PC-3 (cell line): ENCODE data around the gene ERG28. TPM values are rescaled to one million over a fixed set of nuclear protein-coding genes. Genes with fewer than 3 reads are reported as not detected.
"Not testable (repeated sequence)": the region's sequence is repeated elsewhere in the genome, so short reads cannot be mapped to it uniquely, and the experiment has no call there.

Experiments
- ATAC-seq: fragments of 200-7000 bp; cut with Tn5 transposase; 2 replicates; pipeline ENCODE4 v1.9.1; 2020; ENCODE audit warnings: mild to moderate bottlenecking, moderate library complexity
- BruUV-seq: library from RNA; stranded (reverse); fragments of 400-500 nt; replicated peaks from 2 replicates; lab custom pipeline; 2021; lab: Mats Ljungman, UMichigan
- CTCF ChIA-PET: fragments of 300-600 bp; sonication (Branson Sonifier 250); formaldehyde crosslinking; loops from one replicate; lab custom pipeline; 2022; ENCODE audit warnings: antibody characterized with exemption; lab: Charles Lee
- POLR2A ChIA-PET: fragments of 300-600 bp; sonication (Branson Sonifier 250); formaldehyde crosslinking; loops from one replicate; lab custom pipeline; 2022; ENCODE audit warnings: antibody characterized with exemption; ENCODE audit not compliant: unreplicated experiment; lab: Charles Lee
- DNase-seq: peaks from one replicate; pipeline ENCODE4 v3.0.0-alpha.2; 2015
- H2AFZ ChIP-seq: fragments of 300-600 bp; sonication (generic); 2 replicates; pipeline ENCODE4 v1.6.0; 2016; ENCODE audit warnings: antibody characterized with exemption, low read length
- H3F3A ChIP-seq: fragments of 300-600 bp; sonication (generic); one replicate; pipeline ENCODE4 v1.6.0; 2017; ENCODE audit warnings: antibody characterized with exemption, low read length, control low read depth, mild to moderate bottlenecking; ENCODE audit not compliant: unreplicated experiment
- H3K27ac ChIP-seq: fragments of 300-600 bp; sonication (generic); 2 replicates; pipeline ENCODE4 v1.5.1; 2016; ENCODE audit warnings: mild to moderate bottlenecking, low read length
- H3K27me3 ChIP-seq: fragments of 300-600 bp; sonication (generic); 2 replicates; pipeline ENCODE4 v1.6.1; 2016; ENCODE audit warnings: low read length, mixed read lengths
- H3K36me3 ChIP-seq: fragments of 300-600 bp; sonication (generic); 2 replicates; pipeline ENCODE4 v1.6.1; 2016; ENCODE audit warnings: low read depth, mixed run types, low read length, mixed read lengths
- H3K4me1 ChIP-seq: fragments of 300-600 bp; sonication (generic); 2 replicates; pipeline ENCODE4 v1.5.1; 2016; ENCODE audit warnings: low read length; ENCODE audit not compliant: insufficient read depth
- H3K4me2 ChIP-seq: fragments of 300-600 bp; sonication (generic); 2 replicates; pipeline ENCODE4 v1.6.0; 2016; ENCODE audit warnings: low read length
- H3K4me3 ChIP-seq: fragments of 300-600 bp; sonication (generic); 2 replicates; pipeline ENCODE4 v1.5.1; 2016; ENCODE audit warnings: mild to moderate bottlenecking, low read length, mixed read lengths
- H3K79me2 ChIP-seq: fragments of 300-600 bp; sonication (generic); 2 replicates; pipeline ENCODE4 v1.6.1; 2017; ENCODE audit warnings: low read length, mixed read lengths
- H3K9ac ChIP-seq: fragments of 300-600 bp; sonication (generic); 2 replicates; pipeline ENCODE4 v1.6.0; 2016; ENCODE audit warnings: mild to moderate bottlenecking, low read length
- H3K9me2 ChIP-seq: fragments of 300-600 bp; sonication (generic); replicated peaks from 2 replicates; pipeline ENCODE4 v1.6.1; 2016; ENCODE audit warnings: mixed run types, low read length, mixed read lengths
- H3K9me3 ChIP-seq: fragments of 300-600 bp; sonication (generic); 2 replicates; pipeline ENCODE4 v1.6.1; 2016; ENCODE audit warnings: low read length, mixed read lengths
- H4K20me1 ChIP-seq: fragments of 300-600 bp; sonication (generic); 2 replicates; pipeline ENCODE4 v1.6.1; 2016; ENCODE audit warnings: low read length, mixed read lengths
- EZH2 ChIP-seq: fragments of 300-600 bp; sonication (generic); IDR thresholded peaks from one replicate; pipeline ENCODE4 v1.6.1; 2017; ENCODE audit warnings: antibody characterized with exemption, mild to moderate bottlenecking, low read length; ENCODE audit not compliant: unreplicated experiment
- EZH2phosphoT487 ChIP-seq: fragments of 300-600 bp; sonication (generic); IDR thresholded peaks from 2 replicates; pipeline ENCODE4 v1.6.1; 2018; ENCODE audit warnings: mild to moderate bottlenecking, antibody characterized with exemption, low read length, borderline replicate concordance
- intact Hi-C: fragments of 100-400 bp; cut with micrococcal nuclease; formaldehyde crosslinking; loops from 2 replicates; pipeline ENCODE4 v1.9.0; 2023
- total RNA-seq: library from RNA; depleted of rRNA; stranded (reverse); fragments of >200 nt; gene quantifications from 2 replicates; pipeline ENCODE4 v1.2.3, GENCODE V29; 2014
- TF ChIP-seq, protein P1 (sequence below): fragments of 300-600 bp; sonication (generic); conservative IDR thresholded peaks from 2 replicates; pipeline ENCODE4 v1.5.1; 2017; ENCODE audit warnings: antibody characterized with exemption, low read depth, mild to moderate bottlenecking, low read length

The ERG28 gene
- total RNA-seq, 1 experiment from 2014 or later = 13.9 TPM

DNA sequence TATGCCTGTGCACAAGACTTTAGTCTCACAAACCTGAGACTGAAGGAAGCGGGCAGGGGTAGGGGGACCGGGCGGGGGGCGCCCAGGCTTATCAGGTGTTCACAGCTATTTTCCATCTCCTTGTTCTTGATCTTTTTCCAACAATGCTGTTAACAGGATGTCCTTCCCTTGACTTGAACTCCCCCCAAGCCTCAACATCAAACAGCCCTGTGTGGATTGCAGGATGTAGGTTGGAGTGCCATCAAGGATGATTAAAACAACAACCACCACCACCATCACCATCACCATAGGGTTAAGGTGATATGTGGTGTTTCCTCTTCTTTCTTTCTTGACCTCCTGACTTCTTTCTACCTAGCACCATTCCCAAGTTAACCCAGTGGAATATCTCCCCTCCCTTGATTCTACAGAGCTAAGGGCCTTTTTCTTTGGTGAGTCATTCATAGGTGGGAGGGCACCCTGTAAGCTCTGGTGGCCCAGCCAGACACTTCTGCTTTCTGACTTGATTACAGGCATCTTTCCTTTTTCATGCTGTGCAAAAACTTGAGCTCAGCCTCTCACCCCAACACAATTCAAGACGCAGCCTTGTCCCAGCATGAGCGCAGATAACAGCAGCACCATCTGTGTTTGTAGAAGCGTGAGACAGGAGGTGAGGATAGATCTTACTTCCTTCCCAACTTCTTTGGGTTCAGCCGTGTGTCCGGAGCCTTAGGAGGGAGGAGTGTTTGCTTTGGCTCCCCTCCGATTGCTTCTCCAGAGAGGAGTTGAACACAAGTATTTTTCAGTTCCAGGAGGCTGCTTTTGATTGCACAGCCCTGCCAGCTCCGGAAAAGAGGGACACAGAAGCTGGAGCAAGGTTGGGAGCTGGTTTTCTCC, 55.5 kb downstream of the ERG28 start:
- no peaks in the 10 kb centered on the region for H3K9me3 ChIP-seq
- H3F3A ChIP-seq = no peaks in the 10 kb centered on the region
- H3K27ac ChIP-seq = no peak overlapping the region
- BruUV-seq = no TSS peak
- CTCF ChIA-PET = interaction anchor here (0.6 kb wide), 1 partner anchor 50 kb away, joined by 3 read pairs; no protein-coding TSS in a partner anchor
- intact Hi-C loops = no loop called here
- no peaks in the 10 kb centered on the region for H3K4me1 ChIP-seq
- TF ChIP-seq, protein P1, sequence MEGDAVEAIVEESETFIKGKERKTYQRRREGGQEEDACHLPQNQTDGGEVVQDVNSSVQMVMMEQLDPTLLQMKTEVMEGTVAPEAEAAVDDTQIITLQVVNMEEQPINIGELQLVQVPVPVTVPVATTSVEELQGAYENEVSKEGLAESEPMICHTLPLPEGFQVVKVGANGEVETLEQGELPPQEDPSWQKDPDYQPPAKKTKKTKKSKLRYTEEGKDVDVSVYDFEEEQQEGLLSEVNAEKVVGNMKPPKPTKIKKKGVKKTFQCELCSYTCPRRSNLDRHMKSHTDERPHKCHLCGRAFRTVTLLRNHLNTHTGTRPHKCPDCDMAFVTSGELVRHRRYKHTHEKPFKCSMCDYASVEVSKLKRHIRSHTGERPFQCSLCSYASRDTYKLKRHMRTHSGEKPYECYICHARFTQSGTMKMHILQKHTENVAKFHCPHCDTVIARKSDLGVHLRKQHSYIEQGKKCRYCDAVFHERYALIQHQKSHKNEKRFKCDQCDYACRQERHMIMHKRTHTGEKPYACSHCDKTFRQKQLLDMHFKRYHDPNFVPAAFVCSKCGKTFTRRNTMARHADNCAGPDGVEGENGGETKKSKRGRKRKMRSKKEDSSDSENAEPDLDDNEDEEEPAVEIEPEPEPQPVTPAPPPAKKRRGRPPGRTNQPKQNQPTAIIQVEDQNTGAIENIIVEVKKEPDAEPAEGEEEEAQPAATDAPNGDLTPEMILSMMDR = no peak
- no peak for TF ChIP-seq EZH2
- no peak for TF ChIP-seq EZH2phosphoT487
- H3K4me2 ChIP-seq = no peak overlapping the region
- no peak for DNase-seq
- no peak overlapping the region for H3K4me3 ChIP-seq
- H2AFZ ChIP-seq = no peak overlapping the region
- H3K9me2 ChIP-seq = no peaks in the 10 kb centered on the region
- POLR2A ChIA-PET = no interaction called here
- H3K36me3 ChIP-seq = no peaks in the 10 kb centered on the region
- no peaks in the 10 kb centered on the region for H3K79me2 ChIP-seq
- no peak overlapping the region for H3K9ac ChIP-seq
- H3K27me3 ChIP-seq = no peaks in the 10 kb centered on the region
- no peaks in the 10 kb centered on the region for H4K20me1 ChIP-seq
- peak; percentile 34 for ATAC-seq

DNA sequence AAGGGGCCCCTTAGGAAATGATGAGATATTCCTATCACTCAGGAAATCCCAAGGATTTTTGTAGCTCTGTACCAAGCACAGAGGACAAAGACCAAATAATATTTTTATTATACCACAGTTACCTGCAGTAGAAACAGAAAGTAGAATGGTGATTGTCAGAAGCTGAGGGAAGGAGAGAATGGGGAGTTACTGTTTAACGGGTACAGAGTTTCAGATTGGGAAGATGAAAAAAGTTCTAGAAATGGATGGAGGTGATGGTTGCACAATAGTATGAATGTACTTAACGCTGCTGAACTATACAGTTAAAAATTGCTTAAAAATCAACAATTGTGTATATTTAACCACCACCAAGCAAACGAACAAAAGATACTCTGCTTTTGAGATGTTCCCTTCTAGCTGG, 58.2 kb downstream of the ERG28 start:
- ChIA-PET POLR2A (no interaction called here), CTCF (no interaction called here)
- no peak overlapping the region for H3K27ac ChIP-seq
- no peaks in the 10 kb centered on the region for H3K27me3 ChIP-seq
- intact Hi-C loops = no loop called here
- no peak overlapping the region for H3K4me2 ChIP-seq
- TF ChIP-seq EZH2 (no peak), EZH2phosphoT487 (no peak)
- TF ChIP-seq, protein P1 = no peak
- H3K79me2 ChIP-seq = no peaks in the 10 kb centered on the region
- H2AFZ ChIP-seq = no peak overlapping the region
- DNase-seq (no peak), ATAC-seq (no peak)
- H3K4me1 ChIP-seq = no peaks in the 10 kb centered on the region
- H3K9ac ChIP-seq = no peak overlapping the region
- H3K36me3 ChIP-seq = no peaks in the 10 kb centered on the region
- H3F3A ChIP-seq = no peaks in the 10 kb centered on the region
- H3K4me3 ChIP-seq = no peak overlapping the region
- no TSS peak for BruUV-seq
- no peaks in the 10 kb centered on the region for H3K9me3 ChIP-seq
- H3K9me2 ChIP-seq = no peaks in the 10 kb centered on the region
- H4K20me1 ChIP-seq = no peaks in the 10 kb centered on the region

DNA sequence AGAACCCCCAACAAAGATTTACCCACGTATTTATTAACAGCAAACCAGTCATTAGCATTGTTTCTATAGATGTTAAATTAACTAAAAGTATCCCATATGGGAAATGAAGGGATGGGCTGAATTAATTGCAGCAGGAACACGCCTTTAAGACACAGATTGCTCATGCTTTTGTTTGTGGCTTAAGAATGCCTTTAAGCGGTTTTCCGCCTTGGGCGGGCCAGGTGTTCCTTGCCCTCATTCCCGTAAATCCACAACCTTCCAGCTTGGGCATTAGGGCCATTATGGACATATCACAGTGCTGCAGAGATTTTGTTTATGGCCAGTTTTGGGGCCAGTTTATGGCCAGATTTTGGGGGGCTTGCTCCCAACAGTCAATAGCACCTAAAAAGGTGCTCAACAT, 59.6 kb downstream of the ERG28 start:
- BruUV-seq, H2AFZ ChIP-seq, H3K27me3 ChIP-seq, H3K4me1 ChIP-seq, H3K9me3 ChIP-seq, H3K79me2 ChIP-seq, H4K20me1 ChIP-seq, H3K27ac ChIP-seq, H3K4me3 ChIP-seq, CTCF ChIA-PET, intact Hi-C loops, H3K36me3 ChIP-seq, H3K9ac ChIP-seq, ATAC-seq, DNase-seq, H3K4me2 ChIP-seq, POLR2A ChIA-PET, H3F3A ChIP-seq, H3K9me2 ChIP-seq: not testable (repeated sequence)

DNA sequence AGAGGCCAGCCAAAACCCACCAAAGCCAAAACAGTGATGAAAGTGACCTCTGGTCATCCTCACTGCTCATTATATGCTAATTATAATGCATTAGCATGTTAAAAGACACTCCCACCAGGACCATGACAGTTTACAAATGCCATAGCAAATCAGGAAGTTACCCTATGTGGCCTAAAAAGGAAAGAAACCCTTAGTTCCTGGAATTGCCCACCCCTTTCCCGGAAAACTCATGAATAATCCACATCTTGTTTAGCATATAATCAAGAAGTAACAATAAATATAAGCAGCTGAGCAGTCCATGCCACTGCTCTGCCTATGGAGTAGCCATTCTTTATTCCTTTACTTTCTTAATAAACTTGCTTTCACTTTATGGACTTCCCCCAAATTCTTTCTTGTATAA, 60.6 kb downstream of the ERG28 start:
- H3K36me3 ChIP-seq, H2AFZ ChIP-seq, H3K27ac ChIP-seq, intact Hi-C loops, H3K4me3 ChIP-seq, CTCF ChIA-PET, H3K4me1 ChIP-seq, H3K9me3 ChIP-seq, POLR2A ChIA-PET, H3K9ac ChIP-seq, H4K20me1 ChIP-seq, H3K4me2 ChIP-seq, H3K27me3 ChIP-seq, H3F3A ChIP-seq, ATAC-seq, H3K79me2 ChIP-seq, H3K9me2 ChIP-seq, BruUV-seq, DNase-seq: not testable (repeated sequence)
